Ovary (tissue), 1 donor: ENCODE data around the gene CTSV.

Experiments used
- EP300 ChIP-seq: sonication (generic); formaldehyde crosslinking; IDR thresholded peaks from one replicate; pipeline ENCODE4 v1.6.1; 2017; ENCODE audit warnings: antibody characterized with exemption
- POLR2A ChIP-seq: fragments of 450-650 bp; IDR thresholded peaks from one replicate; pipeline ENCODE4 v1.6.1; 2017; ENCODE audit warnings: antibody characterized with exemption, mild to moderate bottlenecking, moderate library complexity

DNA sequence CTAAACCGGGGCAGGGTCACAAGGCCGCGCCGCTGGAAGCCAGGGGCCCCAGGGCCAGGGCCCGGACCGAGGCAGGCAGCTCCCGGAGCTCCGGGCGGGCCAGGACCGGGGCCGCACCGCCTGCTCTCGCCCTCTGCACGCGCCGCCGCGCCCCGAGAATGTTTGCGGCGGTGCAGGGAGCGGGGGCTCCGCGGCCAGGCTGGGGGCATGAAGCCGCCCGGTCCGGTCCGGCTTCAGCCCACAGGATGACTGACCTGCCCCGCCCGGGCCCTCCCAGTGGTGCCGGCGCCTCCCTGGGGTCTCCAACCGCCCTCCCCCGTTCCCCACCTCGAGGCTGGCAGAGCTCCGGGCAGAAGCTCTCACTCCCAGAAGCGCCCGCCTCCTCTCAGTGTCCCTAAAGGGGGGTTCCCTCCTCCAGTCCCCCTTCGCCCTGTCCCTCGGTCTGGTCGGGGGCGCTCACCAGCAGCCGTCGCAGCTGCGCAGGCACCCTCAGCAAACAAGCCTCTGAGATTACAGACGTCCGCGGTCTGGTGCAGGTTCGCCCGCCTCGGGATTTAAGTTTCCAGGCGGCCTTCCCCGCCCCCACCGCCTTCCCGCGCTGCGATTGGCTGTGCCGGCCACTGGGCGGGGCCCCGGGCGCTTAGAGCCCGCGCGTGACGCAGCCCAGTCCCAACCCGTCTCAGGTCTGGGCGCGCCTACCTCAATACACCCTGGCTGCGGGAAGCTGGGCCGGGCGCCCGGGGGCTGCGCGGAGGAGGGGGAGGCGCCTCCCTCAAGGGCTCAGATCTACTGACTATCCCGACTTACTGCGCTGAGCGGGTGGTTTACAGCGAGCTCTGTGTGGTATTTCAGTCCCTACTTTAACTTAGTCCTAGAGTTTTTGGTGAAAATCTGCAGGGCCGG lies at the start of gene CTSV:
- TF ChIP-seq EP300 = no peak
- TF ChIP-seq POLR2A = no peak
